Urinary bladder (tissue), 4 donors: ENCODE results near the gene CD300C. TPM values are rescaled to one million over a fixed set of nuclear protein-coding genes. Genes with fewer than 3 reads are reported as not detected.
"Not testable (repeated sequence)": the region's sequence is repeated elsewhere in the genome, so short reads cannot be mapped to it uniquely, and the experiment has no call there.

Experiments used
- DNase-seq: peaks from one replicate; pipeline ENCODE4 v3.0.0-alpha.2; 2015; ENCODE audit errors: extremely low spot score
- H3K27ac ChIP-seq: one replicate; pipeline ENCODE4 v1.5.1; 2013; ENCODE audit warnings: low read depth, mild to moderate bottlenecking, moderate library complexity
- H3K36me3 ChIP-seq: one replicate; pipeline ENCODE4 v1.6.1; 2013; ENCODE audit warnings: mild to moderate bottlenecking, moderate library complexity; ENCODE audit not compliant: insufficient read depth
- H3K4me1 ChIP-seq: one replicate; pipeline ENCODE4 v1.6.1; 2013; ENCODE audit warnings: mild to moderate bottlenecking, moderate library complexity; ENCODE audit not compliant: insufficient read depth
- H3K4me3 ChIP-seq: one replicate; pipeline ENCODE4 v1.5.1; 2013; ENCODE audit warnings: low read depth, low read length
- WGBS: extraction: QIAGEN DNeasy Blood & Tissue Kit; methylation state at CpG from one replicate; pipeline ENCODE4 v1.1.7; 2013; 5-methylcytosine and 5-hydroxymethylcytosine counted together
- polyA plus RNA-seq: library from polyadenylated mRNA; stranded (reverse); fragments of 200-250 nt; gene quantifications from one replicate; pipeline ENCODE4 v1.2.3, GENCODE V29; 2013
- total RNA-seq: library from RNA; depleted of rRNA; stranded (reverse); fragments of >200 nt; gene quantifications from one replicate; pipeline ENCODE4 v1.2.3, GENCODE V29; 2014
- donor health status: healthy with polysubstance abuse.
- donor health status: healthy.

Gene CD300C
- 0.69 TPM for total RNA-seq
- polyA plus RNA-seq, result 2.3 TPM

DNA sequence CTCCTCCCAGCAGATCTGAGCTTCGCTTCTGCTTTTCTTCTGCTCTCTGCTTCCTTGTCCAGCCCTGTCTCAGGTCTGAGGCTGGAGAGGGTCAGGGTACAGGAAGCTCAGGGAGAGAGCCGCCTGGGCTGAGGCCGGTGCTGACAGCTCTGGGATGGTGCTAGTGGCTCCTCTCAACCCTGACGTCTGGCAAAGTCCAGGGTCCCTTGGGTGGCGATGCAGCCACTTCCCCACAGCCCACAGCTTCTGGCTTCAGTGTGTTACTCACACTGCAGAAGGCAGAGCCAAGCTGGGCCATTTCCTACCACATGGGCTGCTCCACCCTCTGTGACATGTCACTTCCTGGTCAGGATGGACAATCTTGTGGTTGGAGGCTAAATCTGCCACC lies at the start of gene CD300C:
Gene CD300C, minus strand, starts transcription at position 273 of the 388 bp plus-strand sequence. CDS start 333 bp downstream, outside the sequence.
- WGBS, result 67% methylated on average over 5 of the region's 5 CpGs
- no peaks in the 10 kb centered on the region for H3K36me3 ChIP-seq
- no peak within 1 kb of the TSS for H3K27ac ChIP-seq
- H3K4me3 ChIP-seq, result no peak within 1 kb of the TSS
- no peaks in the 10 kb centered on the region for H3K4me1 ChIP-seq
- no peak for DNase-seq

DNA sequence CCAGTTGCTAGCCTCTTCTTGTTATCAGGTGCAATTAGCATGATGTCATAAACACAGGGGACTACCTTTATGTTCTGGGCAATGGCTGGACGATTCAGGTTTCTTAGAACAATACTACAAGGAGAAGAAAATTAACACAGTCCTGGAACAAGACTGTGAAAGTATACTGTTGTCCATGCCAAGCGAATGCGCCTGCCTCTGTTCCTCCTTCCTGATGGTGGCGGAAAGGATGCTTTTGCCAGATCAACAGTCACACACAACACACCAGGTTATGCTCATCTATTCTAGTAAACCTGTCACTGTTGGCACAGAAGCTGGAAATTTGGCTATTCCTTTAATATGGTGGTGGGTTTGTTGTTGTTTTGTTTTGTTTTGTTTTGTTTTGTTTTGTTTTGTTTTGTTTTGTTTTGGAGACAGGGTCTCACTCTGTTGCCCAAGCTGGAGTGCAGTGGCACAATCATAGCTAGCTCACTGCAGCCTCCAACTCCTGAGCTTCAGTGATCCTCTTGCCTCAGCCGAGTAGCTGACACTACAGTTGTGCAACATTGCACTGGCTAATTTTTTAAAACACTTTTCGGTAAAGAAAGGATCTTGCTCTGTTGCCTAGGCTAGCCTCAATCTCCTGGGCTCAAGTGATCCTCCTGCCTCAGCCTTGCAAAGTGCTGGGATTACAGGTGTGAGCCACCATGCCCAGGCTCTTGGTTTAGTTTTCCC lies 49.3 kb upstream of the CD300C start:
- Histone ChIP-seq H3K4me3 (no peak overlapping the region), H3K36me3 (no peaks in the 10 kb centered on the region), H3K4me1 (no peaks in the 10 kb centered on the region), H3K27ac (no peak overlapping the region)
- no peak for DNase-seq
- WGBS, result 65% methylated on average over 6 of the region's 6 CpGs

DNA sequence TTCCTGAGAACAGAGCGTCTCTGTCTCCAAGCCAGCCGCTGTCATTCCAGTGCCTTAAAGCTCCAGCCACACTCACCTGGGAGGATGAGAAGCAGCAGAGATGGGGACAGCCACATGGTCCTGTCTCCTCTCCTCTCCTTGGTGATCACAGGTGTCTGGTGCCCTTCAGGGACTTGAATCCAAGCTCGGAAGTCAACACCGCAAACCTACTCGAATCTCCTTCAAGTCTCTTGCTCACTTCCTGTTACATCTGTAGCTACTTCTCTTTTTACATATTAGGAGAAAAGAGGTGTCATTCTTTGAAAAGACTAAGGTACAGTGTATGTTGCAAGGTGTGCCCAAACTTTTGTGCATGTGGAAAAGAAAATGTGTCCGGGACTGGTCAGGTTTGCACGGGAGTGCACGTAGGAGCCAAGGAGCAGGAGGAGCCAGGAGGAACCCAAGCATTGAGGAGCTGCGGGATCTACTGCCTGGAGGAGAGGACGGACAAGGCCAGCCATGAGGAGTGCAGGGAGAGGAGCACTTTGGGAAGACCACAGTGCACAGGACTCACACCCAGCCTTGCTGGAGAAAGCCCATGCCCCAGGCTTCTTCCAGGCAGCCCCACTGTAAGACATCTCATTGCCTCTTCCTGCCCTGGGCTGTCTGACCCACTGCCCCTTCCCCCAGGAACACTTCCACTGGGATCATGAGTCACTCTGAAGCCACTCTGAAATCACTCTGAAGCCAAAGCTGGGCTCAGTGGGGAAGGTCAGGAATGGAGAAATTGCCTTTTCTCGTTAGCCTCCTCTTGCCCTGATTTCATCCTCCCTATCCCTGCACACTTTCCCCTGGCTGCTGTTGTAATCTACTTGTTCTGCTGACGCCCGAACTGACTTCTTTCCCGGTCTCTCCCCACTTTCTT lies 46.4 kb upstream of the CD300C start, which contains the start of gene CD300LD:
Gene CD300LD, minus strand, starts transcription at position 197 of the 904 bp plus-strand sequence. Its CDS starts 81 bp downstream, at position 116.
- WGBS, result 76% methylated on average over 14 of the region's 14 CpGs
- H3K27ac ChIP-seq, result no peak within 1 kb of the TSS
- no peak within 1 kb of the TSS for H3K4me3 ChIP-seq
- H3K4me1 ChIP-seq, result no peaks in the 10 kb centered on the region
- DNase-seq, result no peak
- H3K36me3 ChIP-seq, result no peaks in the 10 kb centered on the region

DNA sequence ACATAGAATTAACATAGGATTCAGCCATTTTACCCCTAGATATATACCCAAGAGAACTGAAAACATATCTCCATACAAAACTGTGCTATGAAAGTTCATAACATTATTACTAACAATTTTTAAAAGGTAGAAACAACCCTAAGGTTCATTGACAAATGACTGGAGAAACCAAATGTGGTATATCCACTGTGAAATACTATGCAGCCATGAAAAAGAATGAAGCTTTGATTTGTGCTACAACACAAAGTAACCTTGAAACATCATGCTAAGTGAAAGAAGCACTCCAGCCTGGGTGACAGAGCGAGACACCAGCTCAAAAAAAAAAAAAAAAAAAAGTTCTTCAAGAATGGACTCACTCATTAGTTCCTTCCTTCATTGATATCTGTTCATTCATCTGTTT lies 45.6 kb upstream of the CD300C start:
- no peak for DNase-seq
- H3K27ac ChIP-seq, result no peak overlapping the region
- H3K4me1 ChIP-seq, result no peaks in the 10 kb centered on the region
- 69% methylated on average over 1 of the region's 1 CpG for WGBS
- H3K4me3 ChIP-seq, result no peak overlapping the region
- no peaks in the 10 kb centered on the region for H3K36me3 ChIP-seq

DNA sequence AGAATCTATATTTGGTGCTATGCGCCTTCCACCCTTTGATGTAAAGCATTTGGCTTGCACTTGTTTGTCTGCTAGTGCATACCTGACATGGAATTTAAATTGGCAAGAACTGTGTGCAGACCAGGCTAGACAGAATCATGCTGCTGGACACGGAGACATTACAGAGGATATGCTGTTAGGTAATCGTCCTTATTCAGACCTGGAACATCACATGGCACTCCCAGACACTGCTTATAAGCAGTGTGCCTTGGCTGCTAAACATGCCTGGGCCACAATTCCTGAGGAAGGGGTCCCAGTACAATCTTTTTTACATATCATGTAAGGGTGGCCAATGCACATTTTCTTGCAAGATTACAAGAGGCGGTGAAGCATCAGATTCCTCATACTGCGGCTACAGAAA lies 39.8 kb upstream of the CD300C start:
- no peaks in the 10 kb centered on the region for H3K36me3 ChIP-seq
- no peak overlapping the region for H3K27ac ChIP-seq
- DNase-seq, result no peak
- no peak overlapping the region for H3K4me3 ChIP-seq
- no peaks in the 10 kb centered on the region for H3K4me1 ChIP-seq
- 67% methylated on average over 5 of the region's 5 CpGs for WGBS

DNA sequence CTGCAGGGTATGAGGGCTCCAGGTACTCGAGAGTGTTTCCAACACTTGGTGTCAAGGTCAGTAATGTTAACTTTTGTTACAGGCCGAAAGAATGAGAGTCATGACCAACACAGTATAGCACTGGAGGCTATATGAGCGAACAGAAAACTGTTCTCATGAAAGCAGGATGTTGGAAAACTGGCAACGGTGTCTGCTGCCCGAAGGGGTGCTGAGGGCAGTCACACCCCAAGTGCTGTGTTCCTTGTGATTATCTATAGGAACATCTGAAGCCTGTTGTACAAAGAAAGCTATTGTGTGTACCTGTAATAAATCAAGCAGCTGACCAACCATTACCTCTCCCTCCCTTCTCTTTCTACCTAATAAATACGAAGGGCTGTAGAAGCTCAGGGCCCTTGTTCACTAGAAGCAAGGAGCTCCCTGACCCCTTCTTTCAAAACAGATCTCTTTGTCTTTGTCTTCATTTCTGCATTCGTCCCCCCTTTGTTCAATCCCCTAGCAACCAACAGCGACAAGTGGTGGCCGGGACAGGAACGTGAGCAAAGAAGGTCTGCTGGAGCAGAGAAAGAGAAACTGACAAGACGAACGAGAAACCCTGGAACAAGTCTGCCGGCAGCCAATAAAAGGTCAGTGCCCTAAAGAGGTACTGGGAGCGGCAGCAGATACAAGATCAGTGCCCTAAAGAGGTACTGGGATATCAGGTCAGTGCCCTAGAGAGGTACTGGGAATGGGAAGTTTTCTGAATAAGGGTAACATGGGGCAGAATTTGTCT lies 38.6 kb upstream of the CD300C start:
- no peak for DNase-seq
- Histone ChIP-seq H3K4me1 (no peaks in the 10 kb centered on the region), H3K27ac (no peak overlapping the region), H3K36me3 (no peaks in the 10 kb centered on the region), H3K4me3 (no peak overlapping the region)
- 72% methylated on average over 14 of the region's 14 CpGs for WGBS

DNA sequence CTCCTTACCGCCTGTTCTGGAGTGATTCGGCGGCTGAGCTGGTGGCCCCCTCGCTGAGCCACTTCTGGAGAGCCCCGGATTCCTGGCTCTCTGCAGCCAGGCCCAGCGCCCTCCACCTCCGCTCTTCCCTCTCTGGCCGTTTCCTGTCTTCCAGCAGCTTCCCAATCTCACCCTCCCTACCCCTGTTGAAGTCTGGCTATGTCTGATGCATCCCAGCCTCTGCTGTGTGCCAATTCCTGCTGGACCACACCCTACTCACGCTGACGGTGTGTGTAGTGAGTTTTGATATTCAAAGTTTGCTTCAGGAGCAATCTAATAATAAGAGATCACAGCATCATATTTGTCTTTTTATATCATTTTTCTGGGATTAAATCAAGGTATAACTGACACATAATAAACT lies 36.7 kb upstream of the CD300C start:
- H3K4me1 ChIP-seq, result no peaks in the 10 kb centered on the region
- H3K36me3 ChIP-seq, result no peaks in the 10 kb centered on the region
- 69% methylated on average over 10 of the region's 10 CpGs for WGBS
- H3K27ac ChIP-seq, result no peak overlapping the region
- H3K4me3 ChIP-seq, result no peak overlapping the region
- DNase-seq, result no peak

DNA sequence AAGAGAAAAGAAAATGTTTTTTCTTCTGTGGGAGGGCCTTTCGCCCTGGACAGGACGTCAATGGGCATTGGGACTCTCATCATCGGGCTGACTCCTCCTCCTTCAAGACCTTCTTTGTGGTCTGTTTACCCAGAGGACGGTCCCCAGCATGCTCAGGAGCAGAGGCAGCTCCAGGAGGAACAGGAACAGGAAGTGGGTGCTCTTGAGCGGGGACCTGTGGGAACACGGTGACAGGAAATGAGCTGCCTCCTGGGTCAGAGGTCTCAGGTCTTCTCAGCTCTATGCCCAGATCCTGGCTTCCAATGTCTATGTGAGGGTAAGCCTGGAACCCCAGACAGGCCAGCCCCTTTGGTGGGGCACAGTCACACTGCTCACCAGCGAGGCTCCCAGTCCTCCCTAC lies 34.0 kb upstream of the CD300C start:
- 65% methylated on average over 7 of the region's 7 CpGs for WGBS

DNA sequence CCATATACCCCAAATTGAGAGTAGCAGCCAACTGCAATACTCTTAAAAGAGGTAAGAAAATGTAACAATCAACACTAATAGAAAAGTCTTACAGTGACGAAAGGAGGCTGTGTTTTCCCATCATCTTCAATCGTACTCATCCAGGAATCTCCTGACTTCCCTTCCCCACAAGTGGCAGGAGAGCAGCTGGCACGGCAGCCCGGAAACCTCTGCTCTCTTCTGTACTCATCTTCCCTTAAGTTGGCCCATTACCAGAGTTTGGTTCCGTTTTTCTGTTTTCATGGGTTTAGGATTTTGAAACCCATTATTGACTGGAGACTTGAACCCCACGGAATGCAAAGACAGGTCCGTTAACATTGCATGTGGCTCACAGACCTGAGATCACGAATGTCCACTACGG lies 33.1 kb upstream of the CD300C start:
- Histone ChIP-seq H3K36me3 (no peaks in the 10 kb centered on the region), H3K4me3 (no peak overlapping the region), H3K27ac (no peak overlapping the region), H3K4me1 (no peaks in the 10 kb centered on the region)
- no peak for DNase-seq
- WGBS, result 78% methylated on average over 9 of the region's 9 CpGs

More for the DNA sequence above, 34.0 kb upstream of the CD300C start:
- H3K4me1 ChIP-seq, result no peaks in the 10 kb centered on the region
- DNase-seq, result no peak
- H3K4me3 ChIP-seq, result no peak overlapping the region
- H3K27ac ChIP-seq, result no peak overlapping the region
- no peaks in the 10 kb centered on the region for H3K36me3 ChIP-seq

DNA sequence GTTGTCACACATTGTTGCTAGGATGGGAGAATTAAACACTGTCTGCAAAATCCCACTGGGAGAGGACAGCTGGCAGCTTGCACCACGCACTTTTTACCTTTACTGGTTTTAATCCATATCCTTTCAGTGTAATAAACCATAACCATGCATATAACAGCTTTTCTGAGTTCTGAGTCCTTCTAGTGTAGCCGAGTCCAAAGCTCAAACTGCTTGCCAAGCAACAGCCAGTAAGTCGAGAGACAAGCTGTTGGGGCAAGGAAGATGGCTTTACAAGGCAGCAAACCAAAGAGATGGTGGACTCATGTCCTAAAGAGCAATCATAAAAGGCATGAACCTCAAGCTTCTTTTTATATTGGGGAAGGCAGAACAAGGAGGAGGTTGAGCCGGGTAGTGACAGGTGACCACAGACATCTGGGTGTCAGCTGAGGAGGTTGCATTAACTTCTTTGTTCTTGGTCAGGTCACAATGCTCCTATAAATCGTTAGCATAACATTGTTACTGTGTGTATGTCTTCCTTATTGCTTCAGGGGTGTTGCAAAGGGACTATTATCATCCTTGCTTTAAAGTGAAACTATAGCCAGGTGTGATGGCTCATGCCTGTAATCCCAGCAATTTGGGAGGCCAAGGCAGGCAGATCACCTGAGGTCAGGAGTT lies 28.7 kb upstream of the CD300C start:
- H3K4me3 ChIP-seq, result no peak overlapping the region
- no peaks in the 10 kb centered on the region for H3K36me3 ChIP-seq
- H3K4me1 ChIP-seq, result no peaks in the 10 kb centered on the region
- no peak for DNase-seq
- WGBS, result 51% methylated on average over 5 of the region's 5 CpGs
- H3K27ac ChIP-seq, result no peak overlapping the region

DNA sequence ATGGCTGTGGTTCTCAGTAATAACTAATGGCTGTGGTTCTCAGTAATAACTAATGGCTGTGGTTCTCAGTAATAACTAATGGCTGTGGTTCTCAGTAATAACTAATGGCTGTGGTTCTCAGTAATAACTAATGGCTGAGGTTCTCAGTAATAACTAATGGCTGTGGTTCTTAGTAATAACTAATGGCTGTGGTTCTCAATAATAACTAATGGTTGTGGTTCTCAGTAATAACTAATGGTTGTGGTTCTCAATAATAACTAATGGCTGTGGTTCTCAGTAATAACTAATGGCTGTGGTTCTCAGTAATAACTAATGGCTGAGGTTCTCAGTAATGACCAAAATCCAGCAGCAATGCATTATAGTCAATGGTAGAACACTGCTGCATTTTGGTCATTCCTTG lies 27.7 kb upstream of the CD300C start:
- H3K27ac ChIP-seq, DNase-seq, H3K4me1 ChIP-seq, H3K4me3 ChIP-seq, H3K36me3 ChIP-seq: not testable (repeated sequence)

DNA sequence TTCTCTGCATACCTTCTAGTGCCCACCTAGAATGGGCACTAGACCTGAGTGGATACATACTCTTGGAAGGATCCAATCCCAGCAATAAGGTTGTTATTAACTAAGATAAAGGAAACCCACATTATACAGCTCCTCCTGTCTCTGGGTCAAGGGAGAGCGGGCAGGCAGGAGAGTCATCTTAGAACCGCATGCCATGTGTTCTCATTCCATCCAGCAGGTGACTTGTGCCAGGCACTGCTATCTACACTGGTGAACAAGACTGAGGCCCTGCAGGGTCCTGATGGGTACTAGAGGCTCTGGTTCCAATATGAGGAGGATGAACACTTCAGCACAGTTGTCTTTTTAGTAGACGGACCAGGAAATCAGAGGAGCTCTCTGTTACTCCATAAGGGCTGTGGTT lies 27.3 kb upstream of the CD300C start:
- H3K36me3 ChIP-seq, result no peaks in the 10 kb centered on the region
- WGBS, result 81% methylated on average over 3 of the region's 3 CpGs
- DNase-seq, result no peak
- no peaks in the 10 kb centered on the region for H3K4me1 ChIP-seq
- no peak overlapping the region for H3K27ac ChIP-seq
- no peak overlapping the region for H3K4me3 ChIP-seq

DNA sequence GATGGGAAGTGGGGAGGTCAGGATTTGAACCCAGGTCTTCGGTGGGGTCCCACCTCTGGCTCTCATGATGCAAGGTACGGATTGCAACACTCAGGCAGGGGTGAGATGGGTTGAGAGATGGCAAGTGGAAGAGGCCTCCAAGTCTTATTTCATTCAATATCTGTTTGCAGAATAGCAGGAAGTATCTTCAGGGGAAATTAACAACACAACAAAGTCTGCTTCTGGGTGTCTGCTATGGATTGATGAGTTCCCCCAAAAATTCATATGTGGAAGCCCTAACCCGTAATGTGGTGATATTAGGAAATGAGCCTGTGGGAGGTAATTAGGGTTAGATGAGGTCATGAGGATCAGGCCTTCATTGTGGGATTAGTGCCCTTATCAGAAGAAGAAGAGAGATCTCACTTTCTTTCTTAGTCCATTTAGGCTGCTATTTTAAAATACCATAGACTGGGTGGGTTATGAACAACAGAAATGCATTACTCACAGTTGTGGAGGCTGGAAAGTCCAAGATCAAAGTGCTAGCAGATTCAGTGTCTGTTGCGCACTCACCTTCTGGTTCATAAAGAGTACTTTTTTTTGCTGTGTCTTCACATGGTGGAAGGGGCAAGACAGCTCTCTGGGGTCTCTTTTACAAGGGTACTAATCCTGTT lies 25.8 kb upstream of the CD300C start:
- Histone ChIP-seq H3K27ac (no peak overlapping the region), H3K4me1 (no peaks in the 10 kb centered on the region), H3K4me3 (no peak overlapping the region), H3K36me3 (no peaks in the 10 kb centered on the region)
- DNase-seq, result no peak
- 84% methylated on average over 4 of the region's 4 CpGs for WGBS
